Esophagus muscularis mucosa (tissue), 4 donors: ENCODE data around the gene FEV. TPM values are rescaled to one million over a fixed set of nuclear protein-coding genes. Genes with fewer than 3 reads are reported as not detected.

Source experiments
- DNase-seq: peaks from one replicate; pipeline ENCODE4 v3.0.0-alpha.2; 2017; ENCODE audit errors: extremely low spot score
- H3K27ac ChIP-seq, 4 donors: fragments of 200-600 bp; sonication (generic); replicated peaks in 1 of 4; 1 replicate in 3 of 4; 2 replicates in 1 of 4; pipeline ENCODE4 v1.5.1; 2016 to 2019; ENCODE audit warnings: mild to moderate bottlenecking in 1 of 4
- H3K27me3 ChIP-seq, 4 donors: fragments of 200-600 bp; sonication (generic); one replicate each; pipeline versions ENCODE4 v1.5.1 to v1.6.0; 2016 to 2019
- H3K36me3 ChIP-seq, 4 donors: fragments of 200-600 bp; sonication (generic); one replicate each; pipeline ENCODE4 v1.5.1; 2016 to 2019
- H3K4me1 ChIP-seq, 4 donors: fragments of 200-600 bp; sonication (generic); one replicate each; pipeline ENCODE4 v1.5.1; 2016 to 2019
- H3K4me3 ChIP-seq, 4 donors: fragments of 200-600 bp; sonication (generic); 1 replicate in 2 of 4; 2 replicates in 2 of 4; pipeline ENCODE4 v1.5.1; 2016 to 2019; ENCODE audit warnings: mild to moderate bottlenecking in 4 of 4, moderate library complexity in 1 of 4
- H3K9me3 ChIP-seq, 4 donors: fragments of 200-600 bp; sonication (generic); 1 replicate in 3 of 4; 2 replicates in 1 of 4; pipeline ENCODE4 v1.5.1; 2016 to 2019
- CTCF ChIP-seq, 3 experiments: fragments of 200-600 bp in 2 of 3; fragments of 450-650 bp in 1 of 3; sonication (generic) in 2 of 3; IDR thresholded peaks; one replicate each; pipeline ENCODE4 v1.5.1; 2017 to 2019; ENCODE audit warnings: antibody characterized with exemption in 3 of 3, mild to moderate bottlenecking in 2 of 3, moderate library complexity in 1 of 3
- EP300 ChIP-seq: sonication (generic); formaldehyde crosslinking; IDR thresholded peaks from one replicate; pipeline ENCODE4 v1.6.1; 2017; ENCODE audit warnings: antibody characterized with exemption
- POLR2A ChIP-seq: fragments of 450-650 bp; IDR thresholded peaks from one replicate; pipeline ENCODE4 v1.6.1; 2017; ENCODE audit warnings: antibody characterized with exemption, moderate library complexity, mild to moderate bottlenecking, low read depth
- POLR2AphosphoS5 ChIP-seq, 2 donors: sonication (generic); formaldehyde crosslinking; IDR thresholded peaks; one replicate each; pipeline ENCODE4 v1.6.1; 2017; ENCODE audit warnings: antibody characterized with exemption in 2 of 2
- WGBS: methylation state at CpG from one replicate; pipeline ENCODE4 v1.1.5; 2018; 5-methylcytosine and 5-hydroxymethylcytosine counted together
- intact Hi-C: fragments of 100-400 bp; cut with DNase I; formaldehyde crosslinking; loops from one replicate; pipeline ENCODE4 v1.15.1; 2023
- total RNA-seq, 4 donors: library from RNA; depleted of rRNA; stranded (reverse); fragments of >200 nt; gene quantifications; one replicate each; pipeline versions ENCODE4 v1.1.0 to v1.2.1, GENCODE V29; 2016

Gene FEV
- total RNA-seq, 4 donors from 2014 or later, result not detected

- TF ChIP-seq POLR2A, result no peak
- Histone ChIP-seq H3K36me3 (no peaks in the 10 kb centered on the region), H3K27ac (no peak overlapping the region), H3K27me3 (peaks cover 0 to 68% (median 7%) of the 10 kb centered on the region in 4 donors), H3K4me1 (no peaks in the 10 kb centered on the region), H3K4me3 (no peak overlapping the region), H3K9me3 (no peaks in the 10 kb centered on the region)
- no peak for DNase-seq
- 100% methylated on average over 2 of the region's 7 CpGs for WGBS
- intact Hi-C loops, result no loop called here
Measured at GRCh38 chr2:219026946-219027345, 42.0 kb upstream of the FEV start.

GRCh38 chr2:219025637-219026585 lies 40.9 kb upstream of the FEV start:
- H3K27ac ChIP-seq, result no peak overlapping the region
- no peaks in the 10 kb centered on the region for H3K4me1 ChIP-seq
- H3K9me3 ChIP-seq, result no peaks in the 10 kb centered on the region
- intact Hi-C loops, result no loop called here
- peaks cover 0 to 66% (median 6%) of the 10 kb centered on the region in 4 donors for H3K27me3 ChIP-seq
- DNase-seq, result no peak
- H3K4me3 ChIP-seq, result no peak overlapping the region
- no peaks in the 10 kb centered on the region for H3K36me3 ChIP-seq
- TF ChIP-seq EP300 (no peak), POLR2A (no peak)
- 87% methylated on average over 14 of the region's 18 CpGs for WGBS

- no peak overlapping the region for H3K27ac ChIP-seq
- intact Hi-C loops, result no loop called here
Measured at GRCh38 chr2:219024059-219024458, 39.1 kb upstream of the FEV start.

GRCh38 chr2:219023045-219023605 lies 38.1 kb upstream of the FEV start:
- Histone ChIP-seq H3K9me3 (no peaks in the 10 kb centered on the region), H3K4me1 (no peaks in the 10 kb centered on the region), H3K27me3 (peaks cover 0 to 54% (median 0%) of the 10 kb centered on the region in 4 donors), H3K27ac (no peak overlapping the region), H3K36me3 (no peaks in the 10 kb centered on the region), H3K4me3 (no peak overlapping the region)
- TF ChIP-seq POLR2A (no peak), POLR2AphosphoS5 (IDR thresholded peaks at IDR 0.05) (no peak), EP300 (no peak), CTCF (IDR thresholded peaks at IDR 0.05) (no peak)
- intact Hi-C loops, result no loop called here
- WGBS, result 74% methylated on average over 9 of the region's 12 CpGs
- DNase-seq, result no peak

More at GRCh38 chr2:219024059-219024458, 39.1 kb upstream of the FEV start:
- Histone ChIP-seq H3K4me1 (no peaks in the 10 kb centered on the region), H3K36me3 (no peaks in the 10 kb centered on the region), H3K9me3 (no peaks in the 10 kb centered on the region), H3K4me3 (no peak overlapping the region), H3K27me3 (peaks cover 0 to 54% (median 0%) of the 10 kb centered on the region in 4 donors)
- no peak for TF ChIP-seq EP300
- TF ChIP-seq POLR2AphosphoS5 (IDR thresholded peaks at IDR 0.05), result no peak
- TF ChIP-seq CTCF (IDR thresholded peaks at IDR 0.05), result no peak
- TF ChIP-seq POLR2A, result no peak
- no peak for DNase-seq
- WGBS, result 61% methylated on average over 6 of the region's 11 CpGs

GRCh38 chr2:219022616-219023015 lies 37.6 kb upstream of the FEV start:
- H3K27me3 ChIP-seq, result peaks cover 0 to 52% (median 0%) of the 10 kb centered on the region in 4 donors
- intact Hi-C loops, result no loop called here
- H3K27ac ChIP-seq, result no peak overlapping the region
- H3K4me1 ChIP-seq, result no peaks in the 10 kb centered on the region
- TF ChIP-seq EP300, result no peak
- TF ChIP-seq CTCF (IDR thresholded peaks at IDR 0.05), result no peak
- no peak for TF ChIP-seq POLR2AphosphoS5 (IDR thresholded peaks at IDR 0.05)
- TF ChIP-seq POLR2A, result no peak
- 84% methylated on average over 5 of the region's 5 CpGs for WGBS
- H3K9me3 ChIP-seq, result no peaks in the 10 kb centered on the region
- no peak overlapping the region for H3K4me3 ChIP-seq
- DNase-seq, result no peak
- no peaks in the 10 kb centered on the region for H3K36me3 ChIP-seq
